HCT116 (cell line): Measurements from ENCODE around the gene PLCL2. TPM values are rescaled to one million over a fixed set of nuclear protein-coding genes. Genes with fewer than 3 reads are reported as not detected.
A peak's percentile ranks its signal among the peaks of the same experiment; 100 is the strongest.

Source experiments
- ATAC-seq: fragments of 200-7000 bp; cut with Tn5 transposase; 2 replicates; pipeline ENCODE4 v1.9.1; 2020; ENCODE audit warnings: mild to moderate bottlenecking, moderate library complexity
- BruUV-seq: library from RNA; stranded (reverse); fragments of 400-500 nt; replicated peaks from 2 replicates; lab custom pipeline; 2021; lab: Mats Ljungman, UMichigan
- CTCF ChIA-PET: fragments of 300-600 bp; sonication (Branson Sonifier 250); formaldehyde crosslinking; loops from one replicate; lab custom pipeline; 2021; ENCODE audit warnings: antibody characterized with exemption; lab: Charles Lee
- POLR2A ChIA-PET: fragments of 300-600, 350-600 bp; sonication (Branson Sonifier 250); formaldehyde crosslinking; loops from one replicate; lab custom pipeline; 2021; ENCODE audit warnings: antibody characterized with exemption; lab: Charles Lee
- RAD21 ChIA-PET, 2 experiments: fragments of 300-600 bp; sonication (Branson Sonifier 250); formaldehyde crosslinking; loops; one replicate each; lab custom pipeline; 2023; ENCODE audit warnings: low total read pairs in 2 of 2; ENCODE audit not compliant: uncharacterized antibody in 2 of 2, unreplicated experiment in 2 of 2, low non-redundant PET in 1 of 2; lab: Charles Lee
- DNase-seq: peaks from one replicate; pipeline ENCODE4 v3.0.0-alpha.2; 2010; ENCODE audit warnings: low read depth, low spot score
- H2AFZ ChIP-seq: fragments of 200-600 bp; shearing (Covaris generic), sonication (generic); 2 replicates; pipeline ENCODE4 v1.6.1; 2017; ENCODE audit warnings: low read depth, mixed run types, mixed read lengths, antibody characterized with exemption, low read length; ENCODE audit not compliant: poor library complexity, severe bottlenecking
- H3K27ac ChIP-seq: 2 replicates; pipeline ENCODE4 v1.5.1; 2012; ENCODE audit warnings: low read depth, low read length
- H3K27me3 ChIP-seq: fragments of 200-600 bp; sonication (generic); 2 replicates; pipeline ENCODE4 v1.6.1; 2016; ENCODE audit warnings: mixed run types, low read length, mixed read lengths; ENCODE audit not compliant: insufficient read depth
- H3K36me3 ChIP-seq, 2 experiments: fragments of 200-500 bp in 1 of 2; fragments of 200-600 bp in 1 of 2; sonication (Bioruptor generic) in 1 of 2; sonication (generic) in 1 of 2; 2 replicates each; pipeline versions ENCODE4 v1.5.1 to v1.6.1; 2014 to 2016; ENCODE audit warnings: low read length in 2 of 2, inconsistent platforms in 1 of 2, mixed read lengths in 1 of 2, mixed run types in 1 of 2; ENCODE audit not compliant: insufficient read depth in 2 of 2, control insufficient read depth in 1 of 2
- H3K4me1 ChIP-seq, 2 experiments: fragments of 200-600 bp in 1 of 2; sonication (generic) in 1 of 2; 2 replicates each; pipeline versions ENCODE4 v1.5.1 to v1.6.1; 2012 to 2017; ENCODE audit warnings: low read length in 2 of 2, inconsistent platforms in 1 of 2, mild to moderate bottlenecking in 1 of 2, mixed read lengths in 1 of 2, mixed run types in 1 of 2, moderate library complexity in 1 of 2; ENCODE audit not compliant: insufficient read depth in 2 of 2, control insufficient read depth in 1 of 2
- H3K4me2 ChIP-seq: fragments of 200-600 bp; sonication (generic); 2 replicates; pipeline ENCODE4 v1.6.1; 2017; ENCODE audit warnings: mixed run types, low read length, mixed read lengths
- H3K4me3 ChIP-seq, 2 experiments: fragments of 200-600 bp in 1 of 2; sonication (generic) in 1 of 2; replicated peaks in 1 of 2; 2 replicates each; pipeline ENCODE4 v1.5.1; 2011 to 2016; ENCODE audit warnings: low read length in 2 of 2, control low read depth in 1 of 2, low read depth in 1 of 2, mild to moderate bottlenecking in 1 of 2, mixed read lengths in 1 of 2, mixed run types in 1 of 2
- H3K79me2 ChIP-seq: fragments of 200-600 bp; sonication (generic); 2 replicates; pipeline ENCODE4 v1.6.1; 2017; ENCODE audit warnings: mild to moderate bottlenecking, mixed run types, low read length, moderate library complexity, mixed read lengths; ENCODE audit not compliant: insufficient read depth
- H3K9ac ChIP-seq: fragments of 200-600 bp; sonication (generic); 2 replicates; pipeline ENCODE4 v1.6.1; 2016; ENCODE audit warnings: low read length, mixed read lengths
- H3K9me2 ChIP-seq: fragments of 200-600 bp; sonication (generic), shearing (Covaris generic); 2 replicates; pipeline ENCODE4 v1.6.1; 2017; ENCODE audit warnings: mixed run types, mild to moderate bottlenecking, moderate library complexity; ENCODE audit not compliant: insufficient read depth
- H3K9me3 ChIP-seq, 2 experiments: fragments of 200-500 bp in 1 of 2; fragments of 200-600 bp in 1 of 2; sonication (Bioruptor generic) in 1 of 2; sonication (generic) in 1 of 2; 2 replicates each; pipeline ENCODE4 v1.6.1; 2014 to 2017; ENCODE audit warnings: low read length in 2 of 2, mixed read lengths in 2 of 2, inconsistent platforms in 1 of 2, low read depth in 1 of 2, mild to moderate bottlenecking in 1 of 2, mixed run types in 1 of 2, moderate library complexity in 1 of 2; ENCODE audit not compliant: control insufficient read depth in 1 of 2, insufficient read depth in 1 of 2
- H4K20me1 ChIP-seq: fragments of 200-600 bp; sonication (generic), shearing (Covaris generic); 2 replicates; pipeline ENCODE4 v1.6.1; 2017; ENCODE audit warnings: mixed run types, mild to moderate bottlenecking, moderate library complexity; ENCODE audit not compliant: insufficient read depth
- ATF3 ChIP-seq: IDR thresholded peaks from 2 replicates; pipeline ENCODE4 v1.6.1; 2012
- CTCF ChIP-seq, 3 experiments: fragments of 200-600 bp in 1 of 3; sonication (generic) in 1 of 3; IDR thresholded peaks in 2 of 3; conservative IDR thresholded peaks in 1 of 3; 2 replicates each; pipeline ENCODE4 v1.5.1; 2012 to 2017; ENCODE audit warnings: low read depth in 2 of 3, low read length in 2 of 3, antibody characterized with exemption in 1 of 3, borderline replicate concordance in 1 of 3, control low read depth in 1 of 3, mild to moderate bottlenecking in 1 of 3, mixed read lengths in 1 of 3, mixed run types in 1 of 3, moderate library complexity in 1 of 3; ENCODE audit not compliant: insufficient read depth in 1 of 3
- FOSL1 ChIP-seq: IDR thresholded peaks from 2 replicates; pipeline ENCODE4 v1.6.1; 2012; ENCODE audit warnings: low read depth
- MAX ChIP-seq: IDR thresholded peaks from 2 replicates; pipeline ENCODE4 v1.6.1; 2012
- RAD21 ChIP-seq: IDR thresholded peaks from 2 replicates; pipeline ENCODE4 v1.6.1; 2012; ENCODE audit warnings: low read depth, mild to moderate bottlenecking
- REST ChIP-seq: IDR thresholded peaks from 2 replicates; pipeline ENCODE4 v1.6.1; 2012; ENCODE audit warnings: low read depth
- SIN3A ChIP-seq: IDR thresholded peaks from 2 replicates; pipeline ENCODE4 v1.6.1; 2012; ENCODE audit warnings: low read depth
- SRF ChIP-seq: IDR thresholded peaks from 2 replicates; pipeline ENCODE4 v1.6.1; 2012; ENCODE audit warnings: low read depth
- intact Hi-C: fragments of 100-400 bp; cut with micrococcal nuclease; formaldehyde crosslinking; loops from 2 replicates; pipeline ENCODE4 v1.10.0; 2022
- total RNA-seq: library from RNA; stranded (reverse); gene quantifications from one replicate; pipeline ENCODE4 v1.2.1, GENCODE V29; 2021; ENCODE audit not compliant: unreplicated experiment

PLCL2 gene
- total RNA-seq, 1 experiment from 2014 or later = 2.2 TPM

GRCh38 chr3:16960125-16960524, 75.4 kb downstream of the PLCL2 start (continued):
- TF ChIP-seq CTCF (IDR thresholded peaks at IDR 0.05 in 2 of 3, conservative IDR thresholded peaks at IDR 0.05 in 1 of 3; ENCODE audit: borderline replicate concordance in 1 of 3, insufficient read depth in 1 of 3, low read depth in 2 of 3, low read length in 2 of 3) (no peak), MAX (no peak), ATF3 (no peak)

GRCh38 chr3:16961621-16962205, 77.0 kb downstream of the PLCL2 start:
- ChIA-PET CTCF (no interaction called here), POLR2A (no interaction called here), RAD21 (no interaction called here)
- no peak overlapping the region for H3K9ac ChIP-seq
- H3K4me2 ChIP-seq = no peak overlapping the region
- ATAC-seq = peak; percentile 54; the same call in 1 of the 2 replicates
- H4K20me1 ChIP-seq = no peaks in the 10 kb centered on the region
- H3K36me3 ChIP-seq = no peaks in the 10 kb centered on the region
- H2AFZ ChIP-seq = no peak overlapping the region
- no peak overlapping the region for H3K4me3 ChIP-seq
- no peak for DNase-seq
- TF ChIP-seq SIN3A = no peak
- TF ChIP-seq REST = no peak
- TF ChIP-seq ATF3 = no peak
- no peak for TF ChIP-seq RAD21
- no peak for TF ChIP-seq CTCF (IDR thresholded peaks at IDR 0.05 in 2 of 3, conservative IDR thresholded peaks at IDR 0.05 in 1 of 3; ENCODE audit: borderline replicate concordance in 1 of 3, insufficient read depth in 1 of 3, low read depth in 2 of 3, low read length in 2 of 3)
- TF ChIP-seq MAX = no peak
- TF ChIP-seq FOSL1 = no peak
- TF ChIP-seq SRF = no peak
- H3K79me2 ChIP-seq = no peaks in the 10 kb centered on the region
- H3K9me2 ChIP-seq = no peaks in the 10 kb centered on the region
- no peaks in the 10 kb centered on the region for H3K4me1 ChIP-seq
- intact Hi-C loops = no loop called here
- H3K27me3 ChIP-seq = no peaks in the 10 kb centered on the region
- no peak overlapping the region for H3K27ac ChIP-seq
- no peaks in the 10 kb centered on the region for H3K9me3 ChIP-seq
- BruUV-seq = no TSS peak
